Measurements from ENCODE around the gene SYT1. TPM values are rescaled to one million over a fixed set of nuclear protein-coding genes. Genes with fewer than 3 reads are reported as not detected.
"Not testable (repeated sequence)": the region's sequence is repeated elsewhere in the genome, so short reads cannot be mapped to it uniquely, and the experiment has no call there.

The SYT1 gene
- polyA plus RNA-seq, 6 donors from 2014 or later = 0.05 to 0.97 (median 0.29) TPM; not detected in 1

DNA sequence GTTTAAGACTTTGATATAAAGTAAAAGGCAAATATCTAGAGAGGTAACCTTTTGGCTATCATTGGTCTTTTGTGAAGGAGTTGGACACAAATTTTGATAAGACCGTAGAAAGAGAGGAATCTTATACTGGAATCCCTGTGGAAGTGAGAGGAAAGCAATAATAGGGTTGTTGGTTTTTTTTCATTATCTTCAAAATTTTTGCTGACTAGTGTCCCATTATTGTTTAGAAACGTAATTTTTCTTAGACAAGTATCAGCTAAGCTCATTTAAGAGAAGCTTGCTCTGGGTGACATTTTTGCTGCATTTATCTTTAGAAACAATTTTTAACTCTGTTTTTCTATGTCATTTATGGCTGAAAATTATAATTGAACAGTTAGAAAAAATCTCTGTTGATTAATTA is 300.3 kb downstream of the SYT1 start:
- DNase-seq (no peak), ATAC-seq (ENCODE audit: low read depth in 2 of 2) (no peak)
- Mint-ChIP-seq H3K4me1 (no peaks in the 10 kb centered on the region), H3K36me3 (no peaks in the 10 kb centered on the region), H3K4me3 (no peak overlapping the region), H3K27me3 (no peaks in the 10 kb centered on the region), H3K27ac (no peak overlapping the region), H3K9me3 (no peaks in the 10 kb centered on the region)

DNA sequence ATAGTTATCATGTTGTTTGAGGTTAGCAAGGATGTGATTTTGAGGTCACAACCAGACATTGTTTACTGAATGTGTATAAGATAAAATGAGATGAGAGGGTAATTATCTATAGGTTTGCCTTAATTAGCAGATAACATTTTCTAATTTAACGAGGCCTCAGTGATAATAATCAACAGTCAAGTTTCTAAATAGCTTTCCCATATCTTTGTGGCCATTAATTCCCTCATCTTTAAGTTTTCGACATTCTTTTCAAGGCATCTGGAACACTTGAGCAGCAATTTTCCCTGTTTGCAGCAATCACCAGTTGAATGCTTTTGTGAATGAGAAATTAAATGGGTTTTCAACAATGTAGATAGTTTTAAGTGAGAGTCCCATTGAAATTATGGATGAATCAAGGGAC is 304.1 kb downstream of the SYT1 start:
- DNase-seq (no peak), ATAC-seq (ENCODE audit: low read depth in 2 of 2) (no peak)
- Mint-ChIP-seq H3K9me3 (peaks cover 0 to 2% (median 0%) of the 10 kb centered on the region in 7 donors), H3K4me1 (no peaks in the 10 kb centered on the region), H3K36me3 (no peaks in the 10 kb centered on the region), H3K27me3 (no peaks in the 10 kb centered on the region), H3K4me3 (no peak overlapping the region), H3K27ac (no peak overlapping the region)

DNA sequence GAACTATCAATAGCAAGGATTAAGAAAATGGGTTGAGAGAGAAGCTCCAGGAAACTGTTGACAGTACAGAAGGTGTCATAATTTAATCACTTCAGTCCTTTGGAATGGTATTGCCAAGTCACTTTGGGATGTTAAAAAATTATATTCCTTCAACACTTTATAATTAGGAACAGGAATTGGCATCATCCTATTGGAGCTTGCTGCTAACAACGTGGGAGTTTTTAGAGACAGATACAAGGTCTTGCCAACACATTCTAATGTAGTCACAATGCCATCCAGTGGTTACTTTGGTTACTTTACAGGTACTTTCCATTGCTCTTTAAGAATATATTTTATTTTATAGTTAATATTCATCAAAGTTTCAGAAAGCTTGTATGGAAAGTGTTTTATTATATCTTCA is 310.1 kb downstream of the SYT1 start:
- Mint-ChIP-seq H3K4me1 (no peaks in the 10 kb centered on the region), H3K9me3 (peaks cover 0 to 5% (median 0%) of the 10 kb centered on the region in 7 donors), H3K36me3 (no peaks in the 10 kb centered on the region), H3K4me3 (no peak overlapping the region), H3K27ac (no peak overlapping the region), H3K27me3 (no peaks in the 10 kb centered on the region)
- ATAC-seq (ENCODE audit: low read depth in 2 of 2) (no peak), DNase-seq (no peak)

DNA sequence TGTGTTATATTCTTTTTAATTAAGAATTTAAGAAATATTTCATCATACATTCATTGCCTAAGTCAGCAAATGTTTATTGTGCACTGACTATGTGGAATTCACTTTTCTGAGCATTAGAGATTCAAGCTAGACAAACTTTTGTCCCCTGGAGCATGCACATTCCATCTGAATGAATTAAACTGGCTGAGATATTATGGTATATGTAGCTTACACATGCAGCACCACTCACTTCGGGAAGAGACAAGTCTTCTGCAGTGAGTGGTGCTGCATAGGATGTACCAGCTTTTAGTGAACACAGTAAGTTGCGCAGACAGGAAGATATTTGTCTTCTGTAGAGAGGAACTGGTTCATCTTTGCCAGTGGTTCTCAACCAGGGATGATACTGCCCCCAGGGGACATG is 318.4 kb downstream of the SYT1 start:
- no peak overlapping the region for H3K27ac Mint-ChIP-seq
- H3K4me1 Mint-ChIP-seq = no peaks in the 10 kb centered on the region
- DNase-seq (no peak), ATAC-seq (ENCODE audit: low read depth in 2 of 2) (no peak)
- H3K27me3 Mint-ChIP-seq = no peaks in the 10 kb centered on the region
- no peak overlapping the region for H3K4me3 Mint-ChIP-seq
- no peaks in the 10 kb centered on the region for H3K36me3 Mint-ChIP-seq
- H3K9me3 Mint-ChIP-seq = peaks cover 0 to 3% (median 0%) of the 10 kb centered on the region in 7 donors

DNA sequence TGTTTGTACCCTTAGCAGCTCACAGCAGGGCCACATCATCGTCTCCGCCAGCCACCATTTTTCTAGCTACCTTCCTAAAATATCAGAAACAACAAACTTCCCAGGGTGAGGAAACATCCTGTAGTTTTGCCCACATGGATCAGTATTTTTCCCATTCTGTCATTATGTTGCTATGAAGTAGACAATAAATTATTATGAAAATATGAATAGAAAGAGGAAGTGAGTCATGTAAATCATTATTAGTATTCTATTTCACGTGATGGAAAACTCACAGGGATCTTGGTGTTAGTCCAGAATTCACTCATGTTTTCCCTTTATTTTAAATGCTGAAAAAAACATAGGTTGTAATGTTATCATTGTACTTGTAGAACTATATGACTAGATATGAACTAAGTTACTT is 319.4 kb downstream of the SYT1 start:
- ATAC-seq (ENCODE audit: low read depth in 2 of 2) (no peak), DNase-seq (no peak)
- no peaks in the 10 kb centered on the region for H3K36me3 Mint-ChIP-seq
- H3K4me1 Mint-ChIP-seq = no peaks in the 10 kb centered on the region
- H3K4me3 Mint-ChIP-seq = no peak overlapping the region
- no peaks in the 10 kb centered on the region for H3K27me3 Mint-ChIP-seq
- peaks cover 0 to 2% (median 0%) of the 10 kb centered on the region in 7 donors for H3K9me3 Mint-ChIP-seq
- no peak overlapping the region for H3K27ac Mint-ChIP-seq

DNA sequence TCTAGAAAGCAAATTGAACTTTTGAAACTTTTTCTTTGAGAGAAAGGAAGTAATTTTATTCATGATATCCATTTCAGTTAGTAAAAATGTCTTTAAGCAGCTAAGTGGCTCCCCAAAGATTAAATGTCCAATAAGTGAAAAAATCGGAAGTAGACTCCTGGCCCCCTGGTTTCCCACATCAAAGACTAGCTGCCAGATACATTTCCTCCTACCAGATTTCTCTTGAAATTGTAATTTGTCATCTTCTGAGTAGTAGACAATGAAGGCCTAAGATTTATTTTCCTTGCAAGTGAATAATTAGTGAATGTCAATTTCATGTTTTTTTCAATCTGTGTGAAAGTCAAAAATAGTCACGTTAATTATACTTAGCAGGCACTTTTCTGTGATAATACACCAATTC is 321.9 kb downstream of the SYT1 start:
- Mint-ChIP-seq H3K4me3 (no peak overlapping the region), H3K9me3 (no peaks in the 10 kb centered on the region), H3K36me3 (no peaks in the 10 kb centered on the region), H3K4me1 (peaks cover 0 to 3% (median 3%) of the 10 kb centered on the region in 3 donors), H3K27me3 (no peaks in the 10 kb centered on the region), H3K27ac (no peak overlapping the region)
- no peak for ATAC-seq (ENCODE audit: low read depth in 2 of 2)
- no peak for DNase-seq

DNA sequence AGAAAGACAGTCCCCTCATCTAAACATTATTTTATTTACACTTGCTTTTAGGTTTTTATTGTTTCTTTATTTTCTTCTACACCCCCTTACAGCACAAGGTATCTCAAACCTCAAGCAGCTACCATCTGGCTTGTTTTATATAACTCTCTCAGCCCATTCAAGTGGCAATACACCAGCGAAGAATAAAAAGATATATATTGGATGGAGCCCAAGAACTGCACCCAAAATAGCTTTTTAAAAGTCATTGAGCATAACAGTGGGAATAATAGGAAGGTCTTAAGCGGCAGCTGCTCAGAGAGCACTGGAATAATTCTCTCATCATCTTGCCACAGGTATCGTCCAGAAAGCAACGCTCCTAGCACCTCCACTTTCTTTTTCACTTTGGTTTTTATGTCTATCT is 322.5 kb downstream of the SYT1 start:
- Mint-ChIP-seq H3K4me1 (peaks cover 0 to 8% (median 5%) of the 10 kb centered on the region in 3 donors), H3K4me3 (no peak overlapping the region), H3K9me3 (no peaks in the 10 kb centered on the region), H3K27ac (no peak overlapping the region), H3K36me3 (no peaks in the 10 kb centered on the region), H3K27me3 (no peaks in the 10 kb centered on the region)
- DNase-seq (no peak), ATAC-seq (ENCODE audit: low read depth in 2 of 2) (no peak)

DNA sequence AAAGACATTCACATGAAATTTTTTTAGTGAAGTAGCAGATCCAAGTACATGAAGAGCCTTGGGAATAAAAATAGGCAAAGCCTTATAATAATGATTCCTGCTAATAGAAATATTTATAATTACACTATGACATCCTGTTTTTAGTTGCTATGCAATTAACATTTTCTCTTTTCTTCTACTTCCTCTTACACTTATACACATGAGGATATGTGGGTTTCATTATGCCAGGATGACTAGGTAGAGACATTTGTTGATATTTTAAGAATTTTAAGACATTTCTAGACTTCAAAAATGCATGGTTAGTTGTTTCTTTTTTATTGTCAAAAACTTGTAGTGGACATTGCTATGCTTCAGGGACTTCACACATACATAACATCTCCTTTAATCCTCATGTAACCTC is 326.8 kb downstream of the SYT1 start:
- Mint-ChIP-seq H3K4me1 (peaks cover 0 to 12% (median 5%) of the 10 kb centered on the region in 3 donors), H3K9me3 (no peaks in the 10 kb centered on the region), H3K4me3 (no peak overlapping the region)

DNA sequence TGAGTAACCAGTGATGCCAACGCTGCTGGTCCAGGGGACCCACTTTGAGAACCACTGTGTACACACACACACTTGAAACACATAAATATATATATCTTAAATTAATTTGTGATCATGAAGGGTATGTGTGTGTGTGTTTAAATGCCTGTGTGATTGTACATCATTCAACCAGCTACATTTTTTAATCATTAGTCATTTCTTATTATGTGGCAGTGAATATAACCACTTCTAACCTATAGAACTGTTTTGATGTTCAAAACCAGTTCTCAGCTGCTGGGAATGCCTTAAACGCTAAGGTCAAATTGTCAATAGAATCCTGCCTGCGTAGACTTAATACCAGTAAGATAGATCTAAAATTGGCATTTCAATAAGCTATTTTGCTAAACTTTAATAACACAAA is 330.0 kb downstream of the SYT1 start:
- Mint-ChIP-seq H3K27ac (no peak overlapping the region), H3K4me1 (peaks cover 0 to 12% (median 5%) of the 10 kb centered on the region in 3 donors), H3K27me3 (no peaks in the 10 kb centered on the region), H3K9me3 (no peaks in the 10 kb centered on the region), H3K4me3 (no peak overlapping the region), H3K36me3 (no peaks in the 10 kb centered on the region)
- DNase-seq (no peak), ATAC-seq (ENCODE audit: low read depth in 2 of 2) (no peak)

More for the DNA sequence above, 326.8 kb downstream of the SYT1 start:
- H3K27ac Mint-ChIP-seq = no peak overlapping the region
- ATAC-seq (ENCODE audit: low read depth in 2 of 2) = peak; percentile 32 to 56
- no peaks in the 10 kb centered on the region for H3K27me3 Mint-ChIP-seq
- H3K36me3 Mint-ChIP-seq = no peaks in the 10 kb centered on the region
- DNase-seq = no peak

DNA sequence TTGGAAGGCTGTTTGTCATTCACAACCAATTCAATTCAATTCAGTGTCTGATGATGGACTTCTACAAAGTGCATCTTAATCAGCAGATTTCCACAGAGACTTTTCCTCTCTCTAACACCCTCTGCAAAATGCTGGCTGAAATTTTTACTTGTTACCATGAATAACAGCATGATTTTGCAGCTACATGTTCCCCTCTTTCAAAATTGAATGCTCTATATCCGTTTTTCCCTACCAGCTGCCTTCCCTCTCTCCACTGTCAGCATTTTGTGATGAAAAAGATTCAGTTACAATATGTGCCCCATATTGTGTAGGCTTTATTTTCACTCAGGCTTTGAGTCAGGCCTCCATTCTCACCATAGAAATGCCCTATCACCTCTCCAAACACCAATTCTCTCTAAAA is 334.6 kb downstream of the SYT1 start:
- H3K4me1 Mint-ChIP-seq = no peaks in the 10 kb centered on the region
- no peaks in the 10 kb centered on the region for H3K9me3 Mint-ChIP-seq
- ATAC-seq (ENCODE audit: low read depth in 2 of 2) (no peak), DNase-seq (no peak)
- H3K27ac Mint-ChIP-seq = no peak overlapping the region
- H3K36me3 Mint-ChIP-seq = no peaks in the 10 kb centered on the region
- H3K27me3 Mint-ChIP-seq = no peaks in the 10 kb centered on the region
- H3K4me3 Mint-ChIP-seq = no peak overlapping the region

DNA sequence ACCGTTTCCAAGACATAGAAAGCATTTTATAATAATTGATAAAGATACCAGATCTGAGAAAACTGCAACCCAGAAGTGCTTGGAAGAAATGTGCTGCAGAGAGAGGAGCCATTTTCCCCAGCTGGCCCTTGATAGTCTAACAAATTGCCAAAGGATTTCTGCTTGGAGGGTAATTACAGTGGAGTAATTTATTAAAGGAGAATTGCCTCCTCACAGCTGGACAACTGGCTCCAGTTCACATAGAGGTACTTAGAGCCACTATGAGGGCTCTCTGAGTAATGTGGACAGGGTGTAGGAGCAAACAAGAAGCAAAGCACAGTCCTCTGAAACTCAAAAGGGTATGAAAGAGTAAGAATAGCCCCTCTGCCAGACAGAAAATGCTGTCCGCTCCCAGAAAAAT is 335.6 kb downstream of the SYT1 start:
- no peak overlapping the region for H3K27ac Mint-ChIP-seq
- no peak for ATAC-seq (ENCODE audit: low read depth in 2 of 2)

DNA sequence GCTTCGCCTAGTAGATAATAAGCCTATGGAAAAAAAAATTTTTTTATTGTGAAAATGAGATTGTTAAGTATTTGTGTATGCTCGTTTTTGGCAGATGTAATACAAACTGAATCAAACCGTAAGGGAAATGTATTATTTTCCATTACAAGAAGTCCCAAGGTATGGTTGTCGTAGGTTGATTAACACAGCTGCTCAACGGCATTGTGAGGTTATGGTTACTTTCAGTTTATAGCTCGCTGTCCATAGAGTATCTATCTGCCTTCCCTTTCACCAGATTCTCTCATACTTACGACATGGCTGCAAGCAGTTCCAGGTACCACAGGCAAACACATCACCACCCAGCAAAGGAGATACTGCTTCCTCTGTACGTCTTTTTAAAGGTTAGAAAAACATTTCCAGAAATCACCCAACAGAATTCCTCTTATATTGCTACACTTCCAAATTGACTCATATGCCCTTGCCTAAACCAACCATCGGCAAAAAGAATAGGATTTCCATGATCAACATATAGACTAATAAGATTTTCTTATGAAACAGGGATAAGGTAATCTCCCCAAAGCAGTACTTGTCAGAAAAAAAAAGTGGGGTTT is 338.6 kb downstream of the SYT1 start:
- no peaks in the 10 kb centered on the region for H3K27me3 Mint-ChIP-seq
- no peak for ATAC-seq (ENCODE audit: low read depth in 2 of 2)
- no peak for DNase-seq
- no peaks in the 10 kb centered on the region for H3K36me3 Mint-ChIP-seq
- no peaks in the 10 kb centered on the region for H3K4me1 Mint-ChIP-seq
- no peak overlapping the region for H3K4me3 Mint-ChIP-seq
- peak overlapping the region in 1 of 6 donors; percentile 55 for H3K27ac Mint-ChIP-seq
- H3K9me3 Mint-ChIP-seq = no peaks in the 10 kb centered on the region

More for the DNA sequence above, 335.6 kb downstream of the SYT1 start:
- no peak for DNase-seq
- no peaks in the 10 kb centered on the region for H3K36me3 Mint-ChIP-seq
- no peak overlapping the region for H3K4me3 Mint-ChIP-seq
- H3K9me3 Mint-ChIP-seq = no peaks in the 10 kb centered on the region
- H3K27me3 Mint-ChIP-seq = no peaks in the 10 kb centered on the region
- H3K4me1 Mint-ChIP-seq = no peaks in the 10 kb centered on the region

DNA sequence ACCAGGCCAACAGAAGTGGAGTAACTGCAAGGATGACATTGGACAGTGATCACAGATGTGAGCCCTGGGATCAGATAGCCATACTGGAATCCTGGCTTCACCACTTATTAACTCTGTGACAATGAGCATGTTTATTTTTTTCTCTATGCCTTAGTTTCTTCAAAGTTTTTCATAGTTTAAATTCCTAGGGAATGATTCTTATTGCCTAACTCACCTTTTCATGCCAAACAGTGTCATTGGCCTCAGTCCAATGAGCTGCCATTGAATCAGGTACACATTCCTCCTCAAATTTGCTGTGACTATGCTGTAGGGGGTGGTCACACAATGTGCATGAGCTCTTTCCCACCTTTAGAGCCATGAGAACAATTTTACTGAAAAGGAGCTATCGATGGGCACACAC is 342.3 kb downstream of the SYT1 start:
- Mint-ChIP-seq H3K36me3 (no peaks in the 10 kb centered on the region), H3K27ac (no peak overlapping the region), H3K4me1 (no peaks in the 10 kb centered on the region), H3K4me3 (no peak overlapping the region), H3K27me3 (no peaks in the 10 kb centered on the region), H3K9me3 (peaks cover 0 to 12% (median 4%) of the 10 kb centered on the region in 7 donors)
- ATAC-seq (ENCODE audit: low read depth in 2 of 2) (no peak), DNase-seq (no peak)

DNA sequence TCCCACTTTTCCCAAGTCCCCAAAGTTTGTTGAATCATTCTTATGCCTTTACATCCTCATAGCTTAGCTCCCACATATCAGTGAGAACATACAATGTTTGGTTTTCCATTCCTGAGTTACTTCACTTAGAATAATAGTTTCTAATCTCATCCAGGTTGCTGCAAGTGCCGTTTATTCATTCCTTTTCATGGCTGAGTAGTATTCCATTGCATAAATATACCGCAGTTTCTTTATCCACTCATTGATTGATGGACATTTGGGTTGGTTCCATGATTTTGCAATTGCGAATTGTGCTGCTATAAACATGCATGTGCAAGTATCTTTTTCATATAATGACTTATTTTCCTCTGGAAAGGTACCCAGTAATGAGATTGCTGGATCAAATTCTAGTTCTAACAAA is 345.8 kb downstream of the SYT1 start:
- not testable (repeated sequence) for H3K4me1 Mint-ChIP-seq

DNA sequence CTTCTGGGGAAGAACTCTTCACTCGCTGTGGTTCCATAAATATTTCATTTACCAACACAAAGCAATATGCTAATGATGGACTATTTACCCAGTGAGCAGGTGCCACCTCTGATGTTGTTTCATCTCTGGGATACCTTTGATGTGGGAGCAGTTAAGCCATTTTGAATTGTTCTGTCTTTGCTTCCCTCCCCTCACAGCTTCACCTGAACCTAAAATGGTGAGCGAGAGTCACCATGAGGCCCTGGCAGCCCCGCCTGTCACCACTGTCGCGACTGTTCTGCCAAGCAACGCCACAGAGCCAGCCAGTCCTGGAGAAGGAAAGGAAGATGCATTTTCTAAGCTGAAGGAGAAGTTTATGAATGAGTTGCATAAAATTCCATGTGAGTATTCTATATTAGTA is 352.7 kb downstream of the SYT1 start:
- no peak for DNase-seq
- Mint-ChIP-seq H3K27ac (no peak overlapping the region), H3K36me3 (peaks cover 0 to 1% of the 10 kb centered on the region in 2 donors), H3K9me3 (peaks cover 0 to 15% (median 11%) of the 10 kb centered on the region in 7 donors), H3K4me1 (no peaks in the 10 kb centered on the region), H3K4me3 (no peak overlapping the region), H3K27me3 (no peaks in the 10 kb centered on the region)
- no peak for ATAC-seq (ENCODE audit: low read depth in 2 of 2)

More for the DNA sequence above, 345.8 kb downstream of the SYT1 start:
- H3K4me3 Mint-ChIP-seq; ATAC-seq (ENCODE audit: low read depth in 2 of 2); DNase-seq; H3K27ac Mint-ChIP-seq; H3K36me3 Mint-ChIP-seq; H3K27me3 Mint-ChIP-seq: not testable (repeated sequence)
- H3K9me3 Mint-ChIP-seq = peaks cover 0 to 12% (median 4%) of the 10 kb centered on the region in 7 donors
